ENCODE data around the gene SERPINC1. TPM values are rescaled to one million over a fixed set of nuclear protein-coding genes. Genes with fewer than 3 reads are reported as not detected.

Gene SERPINC1
- total and polyA plus RNA-seq, 2 of the 13 experiments (the other 11 are each of a cell fraction or from before 2014, with no cell fraction given): 142 to 205 TPM

- TF ChIP-seq NFAT5 (CRISPR knock-in tag; IDR thresholded peaks at IDR 0.05): no peak
- no peak for TF ChIP-seq ZBTB33 (CRISPR knock-in tag; IDR thresholded peaks at IDR 0.05)
- TF ChIP-seq ZBTB39 (CRISPR knock-in tag; IDR thresholded peaks at IDR 0.05): no peak
- peak; percentile 16; the same call in 1 of the 2 replicates for TF ChIP-seq ELF4 (CRISPR knock-in tag; IDR thresholded peaks at IDR 0.05; ENCODE audit: borderline replicate concordance)
- 0 out of 2 replicates have a peak, but pooled peaks have one; percentile 20 for TF ChIP-seq ZNF513 (CRISPR knock-in tag; conservative IDR thresholded peaks at IDR 0.05)
- peak; percentile 68; the same call in 1 of the 2 replicates for TF ChIP-seq STAT5B (CRISPR knock-in tag; IDR thresholded peaks at IDR 0.05)
- no peak for TF ChIP-seq ZNF607 (CRISPR knock-in tag; IDR thresholded peaks at IDR 0.05; ENCODE audit: borderline replicate concordance)
- TF ChIP-seq ZNF142 (CRISPR knock-in tag; IDR thresholded peaks at IDR 0.05): 0 out of 2 replicates have a peak, but pooled peaks have one; percentile 24
Measured at GRCh38 chr1:173867753-173868265, 49.3 kb downstream of the SERPINC1 start, which contains the start of gene GAS5 (continued).

Data from HepG2 (cell line).